ENCODE measurements around the gene RAB3B. TPM values are rescaled to one million over a fixed set of nuclear protein-coding genes. Genes with fewer than 3 reads are reported as not detected.

RAB3B gene
- total and polyA plus RNA-seq, 9 of the 15 experiments (the other 6 are each of a cell fraction or from before 2014, with no cell fraction given), result 0.07 to 0.47 (median 0.27) TPM

DNA sequence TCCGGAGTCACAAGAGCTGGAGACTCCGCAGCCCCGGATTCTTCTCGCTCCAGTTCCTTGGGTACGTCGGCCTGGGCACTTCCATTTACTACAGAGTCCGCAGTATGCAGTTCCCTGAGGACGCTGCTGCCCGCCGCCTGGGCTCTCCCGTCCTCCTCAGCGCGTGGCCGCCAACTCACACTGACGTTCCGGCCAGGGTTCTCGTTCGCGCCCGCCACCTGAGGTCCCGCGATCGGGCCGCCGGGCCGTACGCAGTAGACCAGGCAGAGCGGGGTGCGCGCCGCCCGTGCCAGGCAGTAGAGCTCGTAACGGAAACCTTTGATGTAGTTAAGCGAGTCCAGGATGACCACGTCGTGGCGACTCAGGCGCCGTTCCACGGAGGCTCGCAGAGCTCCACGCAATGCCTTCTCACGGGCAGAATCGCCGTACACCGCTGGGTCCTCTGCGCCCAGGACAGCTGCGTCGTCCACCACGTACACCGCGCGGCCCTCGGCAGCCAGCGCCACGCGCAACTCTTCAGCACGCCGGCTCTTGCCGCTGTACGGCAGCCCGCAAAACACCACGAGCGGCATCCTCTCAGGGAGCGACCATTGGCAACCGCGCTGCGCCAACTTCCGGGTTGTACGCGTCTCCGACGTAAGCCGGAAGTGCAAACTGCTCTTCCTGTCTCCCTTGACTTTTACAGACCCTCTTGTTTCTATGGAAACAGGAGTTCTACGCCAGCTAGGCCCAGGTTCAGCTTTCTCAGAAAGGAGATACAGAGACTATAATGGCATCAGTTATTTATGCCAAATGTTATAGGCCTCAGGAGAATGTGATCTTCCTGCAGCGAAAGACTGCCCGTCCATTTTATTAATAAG, 42.9 kb upstream of the RAB3B start, which contains the start of gene KTI12 (continued):
- TF ChIP-seq, protein P1, sequence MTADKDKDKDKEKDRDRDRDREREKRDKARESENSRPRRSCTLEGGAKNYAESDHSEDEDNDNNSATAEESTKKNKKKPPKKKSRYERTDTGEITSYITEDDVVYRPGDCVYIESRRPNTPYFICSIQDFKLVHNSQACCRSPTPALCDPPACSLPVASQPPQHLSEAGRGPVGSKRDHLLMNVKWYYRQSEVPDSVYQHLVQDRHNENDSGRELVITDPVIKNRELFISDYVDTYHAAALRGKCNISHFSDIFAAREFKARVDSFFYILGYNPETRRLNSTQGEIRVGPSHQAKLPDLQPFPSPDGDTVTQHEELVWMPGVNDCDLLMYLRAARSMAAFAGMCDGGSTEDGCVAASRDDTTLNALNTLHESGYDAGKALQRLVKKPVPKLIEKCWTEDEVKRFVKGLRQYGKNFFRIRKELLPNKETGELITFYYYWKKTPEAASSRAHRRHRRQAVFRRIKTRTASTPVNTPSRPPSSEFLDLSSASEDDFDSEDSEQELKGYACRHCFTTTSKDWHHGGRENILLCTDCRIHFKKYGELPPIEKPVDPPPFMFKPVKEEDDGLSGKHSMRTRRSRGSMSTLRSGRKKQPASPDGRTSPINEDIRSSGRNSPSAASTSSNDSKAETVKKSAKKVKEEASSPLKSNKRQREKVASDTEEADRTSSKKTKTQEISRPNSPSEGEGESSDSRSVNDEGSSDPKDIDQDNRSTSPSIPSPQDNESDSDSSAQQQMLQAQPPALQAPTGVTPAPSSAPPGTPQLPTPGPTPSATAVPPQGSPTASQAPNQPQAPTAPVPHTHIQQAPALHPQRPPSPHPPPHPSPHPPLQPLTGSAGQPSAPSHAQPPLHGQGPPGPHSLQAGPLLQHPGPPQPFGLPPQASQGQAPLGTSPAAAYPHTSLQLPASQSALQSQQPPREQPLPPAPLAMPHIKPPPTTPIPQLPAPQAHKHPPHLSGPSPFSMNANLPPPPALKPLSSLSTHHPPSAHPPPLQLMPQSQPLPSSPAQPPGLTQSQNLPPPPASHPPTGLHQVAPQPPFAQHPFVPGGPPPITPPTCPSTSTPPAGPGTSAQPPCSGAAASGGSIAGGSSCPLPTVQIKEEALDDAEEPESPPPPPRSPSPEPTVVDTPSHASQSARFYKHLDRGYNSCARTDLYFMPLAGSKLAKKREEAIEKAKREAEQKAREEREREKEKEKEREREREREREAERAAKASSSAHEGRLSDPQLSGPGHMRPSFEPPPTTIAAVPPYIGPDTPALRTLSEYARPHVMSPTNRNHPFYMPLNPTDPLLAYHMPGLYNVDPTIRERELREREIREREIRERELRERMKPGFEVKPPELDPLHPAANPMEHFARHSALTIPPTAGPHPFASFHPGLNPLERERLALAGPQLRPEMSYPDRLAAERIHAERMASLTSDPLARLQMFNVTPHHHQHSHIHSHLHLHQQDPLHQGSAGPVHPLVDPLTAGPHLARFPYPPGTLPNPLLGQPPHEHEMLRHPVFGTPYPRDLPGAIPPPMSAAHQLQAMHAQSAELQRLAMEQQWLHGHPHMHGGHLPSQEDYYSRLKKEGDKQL (CRISPR knock-in tag; IDR thresholded peaks at IDR 0.05; ENCODE audit: borderline replicate concordance), result peak; percentile 78; the same call in 1 of the 2 replicates
- TF ChIP-seq, protein P2, sequence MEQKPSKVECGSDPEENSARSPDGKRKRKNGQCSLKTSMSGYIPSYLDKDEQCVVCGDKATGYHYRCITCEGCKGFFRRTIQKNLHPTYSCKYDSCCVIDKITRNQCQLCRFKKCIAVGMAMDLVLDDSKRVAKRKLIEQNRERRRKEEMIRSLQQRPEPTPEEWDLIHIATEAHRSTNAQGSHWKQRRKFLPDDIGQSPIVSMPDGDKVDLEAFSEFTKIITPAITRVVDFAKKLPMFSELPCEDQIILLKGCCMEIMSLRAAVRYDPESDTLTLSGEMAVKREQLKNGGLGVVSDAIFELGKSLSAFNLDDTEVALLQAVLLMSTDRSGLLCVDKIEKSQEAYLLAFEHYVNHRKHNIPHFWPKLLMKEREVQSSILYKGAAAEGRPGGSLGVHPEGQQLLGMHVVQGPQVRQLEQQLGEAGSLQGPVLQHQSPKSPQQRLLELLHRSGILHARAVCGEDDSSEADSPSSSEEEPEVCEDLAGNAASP (IDR thresholded peaks at IDR 0.05), result no peak
- TF ChIP-seq PHF20 (IDR thresholded peaks at IDR 0.05; ENCODE audit: partially characterized antibody) (peak; percentile 94), ZC3H4 (CRISPR knock-in tag; IDR thresholded peaks at IDR 0.05; ENCODE audit: borderline replicate concordance) (no peak), ZNF324 (CRISPR knock-in tag; IDR thresholded peaks at IDR 0.05) (no peak), SIX5 (IDR thresholded peaks at IDR 0.05; ENCODE audit: borderline replicate concordance in 1 of 2, insufficient read depth in 1 of 2, low read depth in 1 of 2, low read length in 2 of 2) (no peak; a peak in 1 of 4 replicates), THRAP3 (IDR thresholded peaks at IDR 0.05; ENCODE audit: borderline replicate concordance) (no peak), TAF1 (IDR thresholded peaks at IDR 0.05; ENCODE audit: control insufficient read depth, extremely low read depth, insufficient read depth, low read length, severe bottlenecking) (peak; percentile 85), BCL6 (CRISPR knock-in tag; IDR thresholded peaks at IDR 0.05) (0 out of 2 replicates have a peak, but pooled peaks have one; percentile 30), POLR2G (IDR thresholded peaks at IDR 0.05; ENCODE audit: low read depth, low read length) (peak; percentile 91), KDM2B (CRISPR knock-in tag; IDR thresholded peaks at IDR 0.05) (peak; percentile 35; the same call in 1 of the 2 replicates)
- TF ChIP-seq, protein P3, sequence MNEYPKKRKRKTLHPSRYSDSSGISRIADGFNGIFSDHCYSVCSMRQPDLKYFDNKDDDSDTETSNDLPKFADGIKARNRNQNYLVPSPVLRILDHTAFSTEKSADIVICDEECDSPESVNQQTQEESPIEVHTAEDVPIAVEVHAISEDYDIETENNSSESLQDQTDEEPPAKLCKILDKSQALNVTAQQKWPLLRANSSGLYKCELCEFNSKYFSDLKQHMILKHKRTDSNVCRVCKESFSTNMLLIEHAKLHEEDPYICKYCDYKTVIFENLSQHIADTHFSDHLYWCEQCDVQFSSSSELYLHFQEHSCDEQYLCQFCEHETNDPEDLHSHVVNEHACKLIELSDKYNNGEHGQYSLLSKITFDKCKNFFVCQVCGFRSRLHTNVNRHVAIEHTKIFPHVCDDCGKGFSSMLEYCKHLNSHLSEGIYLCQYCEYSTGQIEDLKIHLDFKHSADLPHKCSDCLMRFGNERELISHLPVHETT (CRISPR knock-in tag; conservative IDR thresholded peaks at IDR 0.05 in 1 of 2, IDR thresholded peaks at IDR 0.05 in 1 of 2), result no peak; a peak in 1 of 4 replicates
- TF ChIP-seq, protein P4, sequence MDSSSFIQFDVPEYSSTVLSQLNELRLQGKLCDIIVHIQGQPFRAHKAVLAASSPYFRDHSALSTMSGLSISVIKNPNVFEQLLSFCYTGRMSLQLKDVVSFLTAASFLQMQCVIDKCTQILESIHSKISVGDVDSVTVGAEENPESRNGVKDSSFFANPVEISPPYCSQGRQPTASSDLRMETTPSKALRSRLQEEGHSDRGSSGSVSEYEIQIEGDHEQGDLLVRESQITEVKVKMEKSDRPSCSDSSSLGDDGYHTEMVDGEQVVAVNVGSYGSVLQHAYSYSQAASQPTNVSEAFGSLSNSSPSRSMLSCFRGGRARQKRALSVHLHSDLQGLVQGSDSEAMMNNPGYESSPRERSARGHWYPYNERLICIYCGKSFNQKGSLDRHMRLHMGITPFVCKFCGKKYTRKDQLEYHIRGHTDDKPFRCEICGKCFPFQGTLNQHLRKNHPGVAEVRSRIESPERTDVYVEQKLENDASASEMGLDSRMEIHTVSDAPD (CRISPR knock-in tag; IDR thresholded peaks at IDR 0.05), result no peak
